GM19463 (cell line): ENCODE results near the gene FCN1.
"Not testable (repeated sequence)": the region's sequence is repeated elsewhere in the genome, so short reads cannot be mapped to it uniquely, and the experiment has no call there.

Experiments
- ATAC-seq: cut with Tn5 transposase; IDR thresholded peaks from one replicate; pipeline ENCODE4 v1.9.1; 2021; ENCODE audit warnings: mild to moderate bottlenecking, moderate library complexity; ENCODE audit not compliant: unreplicated experiment

FCN1 gene

DNA sequence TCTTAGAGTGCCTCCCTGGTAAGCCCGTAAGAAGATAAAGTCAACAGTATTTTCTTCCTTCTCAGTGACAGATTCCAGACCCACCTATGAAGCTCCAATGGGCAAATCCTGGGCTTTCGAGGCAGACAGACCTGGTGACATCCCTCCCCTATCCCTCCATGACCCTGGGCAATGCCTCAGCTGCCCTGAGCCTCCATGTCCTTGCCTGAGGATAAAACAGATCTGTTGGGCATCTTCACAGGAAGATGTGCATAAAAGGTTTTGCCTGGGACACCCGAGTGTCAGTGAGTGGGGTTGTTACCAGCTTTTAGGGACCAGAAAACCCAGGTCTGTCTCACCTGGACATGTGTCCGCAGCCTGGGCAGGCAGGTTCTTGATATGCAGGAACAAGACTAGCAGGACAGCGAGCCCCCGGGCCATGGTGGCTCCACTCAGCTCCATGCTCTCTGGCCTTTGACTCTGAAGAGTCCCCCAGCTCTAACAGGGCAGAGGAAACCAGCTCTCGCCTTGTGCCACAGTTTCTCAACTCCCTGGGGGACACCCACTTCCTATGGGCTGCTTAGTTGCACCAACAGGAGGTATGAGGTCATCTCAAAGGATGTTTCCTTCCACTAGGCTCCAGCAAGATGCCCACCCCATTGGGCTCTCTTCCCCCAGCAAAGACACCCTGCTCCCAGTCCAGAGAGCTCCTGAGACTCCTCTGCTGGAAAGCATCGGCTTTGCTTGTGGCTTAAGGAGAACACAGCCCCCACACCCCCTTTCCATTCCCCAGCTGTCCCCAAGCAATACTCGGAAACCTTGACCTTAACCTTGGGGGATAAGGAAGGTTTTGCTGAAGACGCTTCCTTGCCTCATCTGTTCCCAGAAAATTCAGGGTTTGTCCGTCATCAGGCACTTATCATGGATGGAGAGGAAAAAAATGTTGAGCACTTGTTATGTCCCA, at the start of gene FCN1:
FCN1 (minus strand) TSS at position 482 of the 943 bp plus-strand sequence; CDS start at position 441, 41 bp downstream.
- no peak for ATAC-seq

GRCh38 chr9:134966697-134967546, 49.2 kb upstream of the FCN1 start:
- ATAC-seq, result no peak

DNA sequence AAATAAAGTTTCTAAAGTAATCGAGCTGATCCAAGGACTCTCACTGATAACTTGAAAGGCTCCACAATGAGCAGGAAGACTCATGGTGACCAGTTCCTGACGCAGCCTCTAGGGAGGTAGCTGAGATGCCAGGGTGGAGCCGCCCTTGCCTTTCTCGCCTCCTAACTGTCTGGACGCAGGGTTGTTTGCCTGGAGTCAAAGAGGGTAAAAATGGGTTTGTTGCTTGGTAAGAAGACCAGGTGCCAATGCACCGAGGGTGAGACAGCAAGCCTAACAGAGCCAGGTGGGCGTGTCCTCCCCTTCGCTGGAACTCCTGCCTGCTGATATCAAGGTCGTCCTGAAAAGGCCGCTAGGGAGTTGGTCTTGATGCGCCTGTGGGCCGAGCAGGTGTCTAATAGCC, 48.6 kb upstream of the FCN1 start:
- ATAC-seq, result no peak

DNA sequence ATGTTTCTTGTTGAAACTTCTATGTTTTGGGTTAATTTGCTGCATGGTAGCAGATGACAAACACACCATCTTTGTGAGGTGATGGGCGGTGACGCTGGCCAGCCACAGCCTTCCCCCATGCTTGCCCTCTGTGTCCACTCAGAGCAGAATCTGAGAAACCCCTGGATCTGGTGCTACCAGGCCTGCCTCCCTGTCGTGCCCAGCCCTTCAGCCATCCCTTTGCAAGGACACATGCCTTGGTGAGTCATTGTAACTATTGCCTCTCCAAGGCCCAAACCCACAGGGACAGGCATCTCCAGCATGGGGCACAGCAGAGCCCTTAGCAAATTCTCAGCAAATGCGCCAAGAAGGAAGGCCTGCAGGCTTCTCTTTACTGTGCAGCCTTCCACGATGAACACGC, 48.1 kb upstream of the FCN1 start:
- ATAC-seq, result no peak

DNA sequence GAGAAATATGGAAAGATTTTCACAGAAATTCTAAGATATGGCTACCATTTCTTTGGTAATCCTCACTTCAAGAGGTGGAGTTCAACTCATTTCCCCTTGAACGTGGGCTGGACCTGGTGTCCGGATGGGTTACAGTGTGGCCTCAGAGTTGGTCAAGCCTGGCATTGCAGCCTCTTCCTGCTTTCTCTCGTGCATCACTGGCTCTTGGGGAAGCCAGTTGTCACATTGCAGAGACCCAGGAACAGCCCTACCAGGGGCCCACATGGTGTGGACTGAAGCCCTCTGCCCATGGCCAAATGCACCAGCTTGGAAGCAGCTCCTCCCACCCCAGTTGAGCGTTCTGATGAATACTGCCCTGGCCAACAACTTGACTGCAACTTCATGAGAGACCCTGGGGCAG, 47.7 kb upstream of the FCN1 start:
- no peak for ATAC-seq

DNA sequence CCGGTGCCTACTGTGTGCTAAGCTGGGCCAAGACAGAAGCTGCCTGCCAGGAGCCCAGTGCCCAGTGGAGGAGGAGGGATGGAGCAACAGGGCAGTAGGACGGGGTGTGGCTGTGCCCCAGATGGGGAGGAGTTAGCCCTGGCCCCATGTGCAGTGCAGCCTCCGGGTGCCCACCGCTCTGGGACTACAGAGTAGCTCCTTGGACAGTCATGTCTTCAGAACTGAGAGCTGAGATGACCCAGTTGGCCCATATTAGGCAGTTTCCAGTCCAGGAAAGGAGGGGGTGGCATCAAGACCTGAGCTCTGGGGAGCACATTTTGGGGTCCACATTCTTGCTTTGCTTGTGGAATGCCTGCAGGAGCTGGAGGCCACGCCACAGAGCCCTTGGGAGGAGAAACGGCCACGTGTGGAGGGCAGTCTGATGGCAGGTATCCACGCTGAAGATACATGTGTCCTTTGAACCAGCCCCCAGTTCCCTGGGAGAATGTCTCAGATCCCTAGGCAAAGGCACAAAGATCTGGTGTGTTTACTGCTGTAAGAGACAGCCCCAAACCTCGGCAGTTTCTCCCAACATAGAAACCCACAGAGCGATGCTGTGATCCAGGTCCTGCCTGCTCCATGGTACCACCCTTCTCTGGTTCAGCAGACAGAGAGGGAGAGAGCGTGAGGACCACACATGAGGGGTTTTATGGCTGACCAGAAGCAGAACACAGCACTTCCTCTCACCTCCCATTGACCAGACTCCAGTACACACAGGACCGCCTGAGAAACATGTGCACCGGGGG, 46.8 kb upstream of the FCN1 start:
- ATAC-seq, result no peak

GRCh38 chr9:134963546-134963945, 45.8 kb upstream of the FCN1 start:
- no peak for ATAC-seq

DNA sequence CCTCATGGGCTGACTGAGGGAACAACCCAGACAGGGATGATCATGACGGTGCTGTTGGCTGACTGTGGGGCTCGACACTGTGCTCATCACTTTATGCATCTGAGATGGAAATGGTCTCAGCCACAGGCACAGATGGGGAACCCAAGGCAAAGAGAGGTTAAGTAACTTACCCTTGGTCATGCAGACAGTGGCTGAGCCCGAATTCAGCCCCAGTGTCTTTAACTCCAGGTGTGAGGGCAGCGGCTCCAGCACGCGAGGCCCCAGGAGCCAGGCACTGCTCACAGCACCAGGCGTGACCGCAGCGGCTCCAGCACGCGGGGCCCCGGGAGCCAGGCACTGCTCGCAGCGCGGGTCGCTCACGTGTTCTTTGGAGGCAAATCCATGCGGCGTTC, 45.3 kb upstream of the FCN1 start:
- ATAC-seq, result no peak

DNA sequence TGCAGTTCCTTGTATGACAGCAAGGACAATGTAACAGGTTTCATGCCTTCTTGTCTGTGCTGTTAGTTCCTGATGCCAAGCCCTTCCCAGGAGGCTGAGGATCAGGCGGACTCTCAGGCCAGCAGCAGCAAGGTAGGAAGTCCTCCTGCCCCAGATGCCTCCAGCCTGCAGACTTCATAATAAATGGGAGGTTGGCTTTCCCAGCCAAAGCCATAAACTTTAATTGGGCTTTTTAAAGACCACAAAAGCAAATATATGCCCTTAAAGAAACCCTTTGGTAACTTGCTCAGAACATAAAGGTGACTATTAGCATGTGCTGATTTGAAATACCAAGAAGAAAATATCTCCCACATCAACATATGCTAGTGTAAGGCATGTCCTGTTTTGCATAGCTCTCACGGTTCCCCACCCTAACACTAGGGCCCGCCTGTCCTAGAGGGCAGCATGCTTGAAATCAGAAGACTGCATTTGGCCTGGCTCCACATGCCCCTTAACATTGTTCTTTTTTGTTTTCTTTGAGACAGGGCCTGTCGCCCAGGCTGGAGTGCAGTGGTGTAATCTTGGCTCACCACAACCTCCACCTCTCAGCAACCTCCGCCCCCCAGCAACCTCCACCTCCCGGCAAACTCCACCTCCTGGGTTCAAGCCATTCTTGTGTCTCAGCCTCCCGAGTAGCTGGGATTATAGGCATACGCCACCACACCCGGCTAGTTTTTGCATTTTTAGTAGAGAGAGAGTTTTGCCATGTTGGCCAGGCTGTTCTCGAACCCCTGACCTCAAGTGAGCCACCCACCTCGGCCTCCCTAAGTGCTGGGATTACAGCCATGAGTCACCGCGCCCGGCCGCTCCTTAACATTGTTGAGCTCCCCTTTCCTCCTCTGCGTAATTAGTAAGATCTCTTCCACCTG, 44.6 kb upstream of the FCN1 start:
- ATAC-seq, result no peak

DNA sequence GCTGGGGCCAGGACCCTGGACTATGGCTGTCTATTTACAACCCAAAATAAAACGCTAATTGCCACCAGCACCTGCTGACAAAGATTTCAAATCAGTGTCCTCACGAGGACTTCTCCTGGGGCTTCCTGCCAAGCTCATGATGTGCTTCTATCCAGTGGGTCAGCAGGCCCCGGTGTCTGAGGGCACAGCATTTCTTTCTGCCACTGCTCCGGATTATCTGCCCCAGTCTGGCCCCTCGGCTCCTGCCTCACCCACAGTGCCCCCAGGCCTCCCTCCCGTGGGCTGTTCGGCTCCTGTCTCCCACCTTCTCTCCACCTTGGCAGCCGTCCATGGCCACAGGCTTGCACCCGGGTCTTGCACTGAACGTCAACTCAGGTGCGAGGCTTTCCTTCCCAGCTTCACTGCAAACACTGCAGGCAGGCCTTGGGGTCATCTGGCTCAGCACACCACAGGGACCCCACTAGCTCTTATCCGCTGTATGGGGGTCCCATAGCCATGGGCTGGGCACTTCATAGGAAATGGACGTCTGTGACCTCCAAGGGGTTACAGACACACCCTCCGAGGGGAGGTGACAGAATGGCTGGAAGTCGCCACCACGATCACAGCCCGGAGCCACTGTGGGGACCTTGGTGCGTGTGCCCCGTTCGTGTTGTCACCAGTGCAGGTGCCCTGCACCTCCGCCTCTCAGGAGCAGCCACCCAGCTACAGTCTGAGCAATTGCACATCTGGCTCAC, 43.8 kb upstream of the FCN1 start:
- ATAC-seq, result no peak

DNA sequence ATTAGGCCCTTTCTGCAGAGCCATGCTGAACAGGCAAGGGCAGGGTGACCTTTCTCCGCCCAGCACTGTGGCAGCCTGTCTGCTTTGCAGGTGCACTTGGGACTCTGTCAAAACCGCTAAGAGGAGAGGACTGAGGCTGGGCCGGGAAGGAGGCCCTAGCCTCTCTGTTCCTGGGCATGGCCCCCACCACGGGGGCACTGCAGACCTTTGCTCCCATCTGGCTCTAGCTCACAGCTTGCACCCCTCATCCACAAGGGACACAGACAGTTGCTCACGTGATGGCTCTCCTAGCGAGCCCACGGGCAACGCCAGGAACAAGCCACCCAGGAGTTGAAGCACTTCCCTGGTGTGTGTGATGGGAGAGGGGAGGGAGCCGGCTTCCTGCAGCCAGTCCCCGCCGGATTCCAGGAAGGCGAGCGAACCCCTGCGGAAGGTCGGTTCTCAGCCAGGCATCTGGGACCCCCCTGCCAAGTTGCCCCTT, 43.0 kb upstream of the FCN1 start:
- ATAC-seq, result no peak

GRCh38 chr9:134959971-134960310, 42.2 kb upstream of the FCN1 start:
- no peak for ATAC-seq

- ATAC-seq, result no peak
Observed at GRCh38 chr9:134959126-134959970, 41.6 kb upstream of the FCN1 start.

- ATAC-seq, result no peak
Observed at GRCh38 chr9:134957945-134958227, 40.2 kb upstream of the FCN1 start.

DNA sequence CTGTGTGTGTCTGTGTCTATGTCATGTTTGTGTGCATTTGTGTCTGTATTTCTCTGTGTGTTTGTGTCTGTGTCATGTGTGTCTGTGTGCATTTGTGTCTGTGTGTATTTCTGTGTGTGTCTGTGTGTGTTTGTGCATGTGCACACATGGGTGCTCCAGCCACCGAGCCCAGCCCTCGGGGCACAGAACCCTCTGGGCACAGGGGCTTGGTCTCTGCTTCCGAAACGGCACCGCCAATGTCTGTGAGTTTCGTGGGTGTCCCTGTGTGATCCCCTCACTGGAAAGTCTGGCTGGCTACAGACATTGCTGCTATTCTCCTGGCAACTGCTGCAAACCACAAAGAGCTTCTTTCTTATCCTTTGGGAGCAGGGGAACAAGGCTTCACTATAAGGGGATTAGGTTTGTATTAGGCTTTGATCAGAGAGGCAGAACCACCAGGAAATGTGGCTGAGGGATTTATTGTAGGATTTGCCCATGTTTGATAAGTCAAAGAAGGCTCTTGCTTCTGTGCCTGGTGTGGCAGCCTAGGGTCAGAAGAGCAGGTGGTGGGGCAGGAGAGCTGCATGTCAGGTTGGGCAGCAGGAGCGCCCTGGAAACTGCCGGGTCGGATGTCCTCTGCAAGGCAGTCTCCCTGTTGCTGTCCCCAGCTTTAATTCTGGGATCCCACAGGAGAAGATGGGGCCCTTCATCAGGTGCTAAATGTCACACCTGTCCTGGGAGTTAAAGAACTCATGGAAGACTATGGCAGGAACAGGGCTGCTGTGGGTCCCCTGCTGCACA, 39.6 kb upstream of the FCN1 start:
- no peak for ATAC-seq

GRCh38 chr9:134956387-134956786, 38.7 kb upstream of the FCN1 start:
- ATAC-seq, result not testable (repeated sequence)

DNA sequence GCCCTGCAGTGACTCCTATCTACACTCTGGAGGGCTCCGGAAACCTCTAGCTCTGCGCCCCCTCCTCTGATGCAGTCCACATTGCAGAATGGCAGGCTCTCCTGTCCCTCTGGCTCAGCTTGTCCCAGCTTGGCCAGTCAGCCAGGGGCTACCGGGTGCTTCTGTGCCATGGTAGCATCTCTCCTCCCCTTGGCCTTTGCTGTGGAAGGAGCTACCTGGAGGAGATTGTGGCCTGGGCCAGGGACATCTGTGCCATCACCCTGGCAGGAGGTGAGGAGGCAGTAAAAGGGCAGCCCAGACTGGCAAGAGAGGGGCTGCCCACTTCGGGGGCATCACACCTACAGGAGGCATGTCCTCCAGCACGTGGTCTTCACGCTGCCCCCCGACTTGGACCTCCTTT, 38.1 kb upstream of the FCN1 start:
- ATAC-seq, result no peak

DNA sequence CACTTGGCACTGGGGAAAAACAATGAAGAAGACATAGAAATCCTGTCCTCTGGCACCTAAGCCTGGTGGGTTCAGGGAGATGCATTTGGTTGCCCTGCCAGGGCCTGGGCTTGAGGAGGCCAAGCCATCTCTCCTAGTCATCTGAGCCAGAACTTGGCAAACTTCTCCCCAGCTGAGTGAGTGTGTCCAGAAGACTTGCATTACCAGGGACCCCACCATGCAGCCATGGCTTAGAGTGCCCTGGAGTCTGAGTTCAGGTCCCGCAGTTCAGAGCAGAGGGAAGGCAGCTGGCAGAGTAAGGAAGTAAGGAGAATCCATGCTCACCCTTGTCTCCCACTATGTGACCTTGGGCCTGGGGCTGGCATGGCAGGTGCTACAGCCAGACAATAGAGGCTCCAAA, 37.4 kb upstream of the FCN1 start:
- ATAC-seq, result no peak
